ENCODE data around the gene ADSS1. TPM values are rescaled to one million over a fixed set of nuclear protein-coding genes. Genes with fewer than 3 reads are reported as not detected.

ADSS1 gene
- total and polyA plus RNA-seq, 4 donors: 1.8 to 18.8 (median 12.2) TPM

DNA sequence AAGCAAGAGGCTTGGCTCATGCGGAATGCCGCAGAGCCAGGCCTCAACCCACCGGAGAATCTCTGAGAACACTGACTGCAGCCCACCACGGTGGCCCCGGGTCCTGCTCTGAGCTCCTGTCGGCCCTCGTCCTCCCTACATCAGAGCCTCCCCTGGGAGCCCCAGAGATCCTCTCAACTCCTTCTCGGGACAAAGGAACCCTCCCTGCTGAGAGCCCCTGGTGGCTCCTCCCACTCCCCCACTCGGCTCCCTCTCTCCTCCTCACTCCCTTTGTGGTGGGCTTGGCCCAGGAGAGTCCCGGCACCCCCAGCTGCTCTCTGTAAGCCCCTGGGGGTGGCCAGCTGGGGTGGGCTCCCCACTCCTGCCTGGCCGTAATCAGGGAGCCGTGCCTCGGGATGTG, 45.7 kb upstream of the ADSS1 start:
- Histone ChIP-seq H3K27me3 (ENCODE audit: control insufficient read depth in 4 of 4, insufficient read depth in 4 of 4, low read length in 3 of 4) (no peaks in the 10 kb centered on the region), H3K4me1 (ENCODE audit: control insufficient read depth in 4 of 4, insufficient read depth in 4 of 4, low read length in 3 of 4) (peaks cover 21 to 40% (median 32%) of the 10 kb centered on the region in 4 donors), H3K27ac (ENCODE audit: low read depth in 1 of 2, low read length in 2 of 2) (peak overlapping the region; percentile 18 to 63), H3K9me3 (ENCODE audit: control insufficient read depth in 4 of 4, low read length in 3 of 4) (no peaks in the 10 kb centered on the region), H3K36me3 (ENCODE audit: control insufficient read depth in 4 of 4, insufficient read depth in 3 of 4, low read depth in 1 of 4, low read length in 3 of 4) (no peaks in the 10 kb centered on the region), H3K4me3 (ENCODE audit: low read depth in 1 of 3, low read length in 3 of 3) (no peak overlapping the region), H3K9ac (ENCODE audit: low read depth in 1 of 2, low read length in 2 of 2) (peak overlapping the region; percentile 3 to 16)
- WGBS: 63% methylated on average over 13 of the region's 13 CpGs
- TF ChIP-seq TAF1 (conservative IDR thresholded peaks at IDR 0.05) (no peak), FOXA2 (IDR thresholded peaks at IDR 0.05) (no peak)
- DNase-seq (ENCODE audit: low spot score): no peak

DNA sequence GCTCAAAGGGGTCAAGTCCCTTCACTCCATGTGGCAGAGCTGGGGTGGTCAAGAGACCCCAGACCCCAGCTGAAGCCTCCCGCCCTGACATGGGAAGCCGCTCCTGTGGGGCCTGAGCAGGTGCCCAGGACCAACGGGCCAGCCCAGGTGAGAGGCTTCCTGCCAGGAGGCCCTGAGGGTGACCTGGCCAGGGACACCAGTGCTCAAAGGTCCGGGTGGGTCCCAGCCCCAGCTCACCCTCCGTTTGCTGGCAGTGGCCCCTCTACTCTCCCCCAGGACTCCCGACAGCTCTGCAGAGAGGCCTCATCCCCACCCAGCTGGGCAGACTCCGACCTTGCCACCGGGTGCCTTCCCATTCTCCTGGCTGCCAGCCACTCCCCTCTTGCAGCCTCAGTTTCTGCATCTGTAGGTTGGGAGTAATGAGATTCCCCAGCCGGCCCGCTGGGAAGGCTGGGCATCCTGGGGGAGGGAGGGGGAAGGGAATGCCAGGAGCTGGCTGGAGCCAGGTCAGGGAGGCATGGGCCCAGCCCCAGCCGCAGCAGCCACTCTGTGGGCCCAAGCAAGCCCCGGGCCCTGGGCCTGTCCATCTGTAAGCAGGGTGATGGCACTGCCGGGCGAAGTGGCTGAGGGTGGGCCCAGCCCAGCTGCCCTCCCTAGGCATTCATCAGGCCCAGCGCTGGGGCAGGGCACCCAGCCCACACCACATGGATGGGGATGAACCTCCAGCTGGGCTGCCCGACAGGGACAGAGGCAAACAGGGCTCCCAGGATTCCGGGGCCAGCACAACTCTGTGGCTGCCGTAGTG, 44.9 kb upstream of the ADSS1 start:
- Histone ChIP-seq H3K9me3 (ENCODE audit: control insufficient read depth in 4 of 4, low read length in 3 of 4) (no peaks in the 10 kb centered on the region), H3K4me1 (ENCODE audit: control insufficient read depth in 4 of 4, insufficient read depth in 4 of 4, low read length in 3 of 4) (peaks cover 21 to 40% (median 32%) of the 10 kb centered on the region in 4 donors), H3K4me3 (ENCODE audit: low read depth in 1 of 3, low read length in 3 of 3) (no peak overlapping the region), H3K27me3 (ENCODE audit: control insufficient read depth in 4 of 4, insufficient read depth in 4 of 4, low read length in 3 of 4) (no peaks in the 10 kb centered on the region), H3K36me3 (ENCODE audit: control insufficient read depth in 4 of 4, insufficient read depth in 3 of 4, low read depth in 1 of 4, low read length in 3 of 4) (no peaks in the 10 kb centered on the region), H3K9ac (ENCODE audit: low read depth in 1 of 2, low read length in 2 of 2) (no peak overlapping the region), H3K27ac (ENCODE audit: low read depth in 1 of 2, low read length in 2 of 2) (no peak overlapping the region)
- TF ChIP-seq GABPA (IDR thresholded peaks at IDR 0.05 in 1 of 2, conservative IDR thresholded peaks at IDR 0.05 in 1 of 2) (no peak), FOXA1 (IDR thresholded peaks at IDR 0.05) (no peak), SP1 (IDR thresholded peaks at IDR 0.05) (no peak), FOXA2 (IDR thresholded peaks at IDR 0.05) (no peak), RAD21 (IDR thresholded peaks at IDR 0.05) (no peak), JUND (IDR thresholded peaks at IDR 0.05) (no peak), HNF4G (IDR thresholded peaks at IDR 0.05) (no peak), EGR1 (IDR thresholded peaks at IDR 0.05; ENCODE audit: low read depth in 2 of 2) (no peak), TAF1 (conservative IDR thresholded peaks at IDR 0.05) (no peak)
- TF ChIP-seq, protein P1, sequence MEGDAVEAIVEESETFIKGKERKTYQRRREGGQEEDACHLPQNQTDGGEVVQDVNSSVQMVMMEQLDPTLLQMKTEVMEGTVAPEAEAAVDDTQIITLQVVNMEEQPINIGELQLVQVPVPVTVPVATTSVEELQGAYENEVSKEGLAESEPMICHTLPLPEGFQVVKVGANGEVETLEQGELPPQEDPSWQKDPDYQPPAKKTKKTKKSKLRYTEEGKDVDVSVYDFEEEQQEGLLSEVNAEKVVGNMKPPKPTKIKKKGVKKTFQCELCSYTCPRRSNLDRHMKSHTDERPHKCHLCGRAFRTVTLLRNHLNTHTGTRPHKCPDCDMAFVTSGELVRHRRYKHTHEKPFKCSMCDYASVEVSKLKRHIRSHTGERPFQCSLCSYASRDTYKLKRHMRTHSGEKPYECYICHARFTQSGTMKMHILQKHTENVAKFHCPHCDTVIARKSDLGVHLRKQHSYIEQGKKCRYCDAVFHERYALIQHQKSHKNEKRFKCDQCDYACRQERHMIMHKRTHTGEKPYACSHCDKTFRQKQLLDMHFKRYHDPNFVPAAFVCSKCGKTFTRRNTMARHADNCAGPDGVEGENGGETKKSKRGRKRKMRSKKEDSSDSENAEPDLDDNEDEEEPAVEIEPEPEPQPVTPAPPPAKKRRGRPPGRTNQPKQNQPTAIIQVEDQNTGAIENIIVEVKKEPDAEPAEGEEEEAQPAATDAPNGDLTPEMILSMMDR (IDR thresholded peaks at IDR 0.05; ENCODE audit: low read depth, low read length, missing input control): no peak
- TF ChIP-seq, protein P2, sequence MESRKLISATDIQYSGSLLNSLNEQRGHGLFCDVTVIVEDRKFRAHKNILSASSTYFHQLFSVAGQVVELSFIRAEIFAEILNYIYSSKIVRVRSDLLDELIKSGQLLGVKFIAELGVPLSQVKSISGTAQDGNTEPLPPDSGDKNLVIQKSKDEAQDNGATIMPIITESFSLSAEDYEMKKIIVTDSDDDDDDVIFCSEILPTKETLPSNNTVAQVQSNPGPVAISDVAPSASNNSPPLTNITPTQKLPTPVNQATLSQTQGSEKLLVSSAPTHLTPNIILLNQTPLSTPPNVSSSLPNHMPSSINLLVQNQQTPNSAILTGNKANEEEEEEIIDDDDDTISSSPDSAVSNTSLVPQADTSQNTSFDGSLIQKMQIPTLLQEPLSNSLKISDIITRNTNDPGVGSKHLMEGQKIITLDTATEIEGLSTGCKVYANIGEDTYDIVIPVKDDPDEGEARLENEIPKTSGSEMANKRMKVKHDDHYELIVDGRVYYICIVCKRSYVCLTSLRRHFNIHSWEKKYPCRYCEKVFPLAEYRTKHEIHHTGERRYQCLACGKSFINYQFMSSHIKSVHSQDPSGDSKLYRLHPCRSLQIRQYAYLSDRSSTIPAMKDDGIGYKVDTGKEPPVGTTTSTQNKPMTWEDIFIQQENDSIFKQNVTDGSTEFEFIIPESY (IDR thresholded peaks at IDR 0.05): no peak
- whole genome bisulfite sequencing: 91% methylated on average over 18 of the region's 18 CpGs
- no peak for DNase-seq (ENCODE audit: low spot score)

DNA sequence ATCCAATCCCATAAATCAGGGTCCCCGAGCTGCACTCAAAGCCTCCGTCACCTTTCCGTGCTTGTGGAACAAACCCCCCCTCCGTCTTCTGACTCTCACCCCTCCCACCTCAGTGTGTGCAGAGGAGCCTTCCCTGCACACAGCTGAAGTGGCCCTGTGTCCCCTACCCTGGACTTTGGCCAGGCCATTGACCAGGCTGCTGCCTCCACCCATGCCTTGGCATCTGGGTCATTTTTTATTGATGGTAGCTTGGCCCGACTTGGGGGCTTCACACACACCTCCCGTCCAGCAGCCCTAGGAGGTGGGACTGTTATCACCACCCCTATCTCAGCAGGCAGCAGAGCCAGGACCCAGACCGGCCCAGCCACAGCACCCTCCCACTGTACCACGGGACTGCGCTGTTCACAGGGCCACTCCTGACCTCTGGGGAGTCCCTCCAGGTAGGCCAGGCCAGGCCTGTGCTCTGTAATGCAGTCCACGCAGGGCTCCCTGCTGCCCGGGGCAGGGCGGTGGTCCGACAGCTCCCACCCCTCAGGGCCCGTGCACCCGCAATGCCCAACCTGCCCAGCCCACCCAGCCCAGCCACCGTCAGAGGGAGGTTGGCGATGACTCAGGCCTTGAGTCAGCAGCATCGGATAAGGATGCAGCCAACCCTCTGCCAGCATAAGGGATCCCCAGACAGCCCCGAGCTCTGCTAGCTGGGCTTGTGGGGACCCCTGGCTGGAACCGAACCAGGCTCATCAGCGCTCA, 43.8 kb upstream of the ADSS1 start:
- peak overlapping the region; percentile 56 to 76 for H3K27ac ChIP-seq (ENCODE audit: low read depth in 1 of 2, low read length in 2 of 2)
- H3K4me1 ChIP-seq (ENCODE audit: control insufficient read depth in 4 of 4, insufficient read depth in 4 of 4, low read length in 3 of 4): peaks cover 21 to 40% (median 32%) of the 10 kb centered on the region in 4 donors
- DNase-seq (ENCODE audit: low spot score): no peak
- H3K4me3 ChIP-seq (ENCODE audit: low read depth in 1 of 3, low read length in 3 of 3): no peak overlapping the region
- H3K9ac ChIP-seq (ENCODE audit: low read depth in 1 of 2, low read length in 2 of 2): no peak overlapping the region
- H3K27me3 ChIP-seq (ENCODE audit: control insufficient read depth in 4 of 4, insufficient read depth in 4 of 4, low read length in 3 of 4): no peaks in the 10 kb centered on the region
- TF ChIP-seq HNF4A (conservative IDR thresholded peaks at IDR 0.05): peak; percentile 63 to 78
- peak; percentile 14 to 67 for TF ChIP-seq RXRA (IDR thresholded peaks at IDR 0.05)
- TF ChIP-seq SP1 (IDR thresholded peaks at IDR 0.05): peak; percentile 18
- TF ChIP-seq GABPA (IDR thresholded peaks at IDR 0.05 in 1 of 2, conservative IDR thresholded peaks at IDR 0.05 in 1 of 2): no peak
- TF ChIP-seq, protein P3, sequence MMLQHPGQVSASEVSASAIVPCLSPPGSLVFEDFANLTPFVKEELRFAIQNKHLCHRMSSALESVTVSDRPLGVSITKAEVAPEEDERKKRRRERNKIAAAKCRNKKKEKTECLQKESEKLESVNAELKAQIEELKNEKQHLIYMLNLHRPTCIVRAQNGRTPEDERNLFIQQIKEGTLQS (IDR thresholded peaks at IDR 0.05): no peak
- TF ChIP-seq, protein P2 (IDR thresholded peaks at IDR 0.05): no peak
- H3K36me3 ChIP-seq (ENCODE audit: control insufficient read depth in 4 of 4, insufficient read depth in 3 of 4, low read depth in 1 of 4, low read length in 3 of 4): no peaks in the 10 kb centered on the region
- H3K9me3 ChIP-seq (ENCODE audit: control insufficient read depth in 4 of 4, low read length in 3 of 4): no peaks in the 10 kb centered on the region
- 71% methylated on average over 21 of the region's 21 CpGs for WGBS
